Endothelial cell of umbilical vein (primary cell): ENCODE measurements around the gene GUCA1A. TPM values are rescaled to one million over a fixed set of nuclear protein-coding genes. Genes with fewer than 3 reads are reported as not detected.
A peak's percentile ranks its signal among the peaks of the same experiment; 100 is the strongest.

ENCODE experiments used
- Bru-seq: library from RNA; stranded (reverse); fragments of 400-500 nt; gene quantifications from one replicate; lab custom pipeline; 2021; lab: Mats Ljungman, UMichigan
- BruChase-seq, 2 experiments: library from RNA; stranded (reverse); fragments of 400-500 nt; gene quantifications; one replicate each; lab custom pipeline; 2021; lab: Mats Ljungman, UMichigan
- BruUV-seq: library from RNA; stranded (reverse); fragments of 400-500 nt; replicated peaks from 2 replicates; lab custom pipeline; 2021; lab: Mats Ljungman, UMichigan
- CTCF ChIA-PET: fragments of 300-600, 350-600 bp; sonication (Branson Sonifier 250); formaldehyde crosslinking; loops from one replicate; lab custom pipeline; 2021; ENCODE audit warnings: antibody characterized with exemption, inconsistent platforms; lab: Charles Lee
- POLR2A ChIA-PET: fragments of 300-600, 350-600 bp; sonication (Branson Sonifier 250); formaldehyde crosslinking; loops from one replicate; lab custom pipeline; 2021; ENCODE audit warnings: antibody characterized with exemption, inconsistent platforms; lab: Charles Lee
- DNase-seq: peaks from one replicate; pipeline ENCODE4 v3.0.0-alpha.2; 2011; ENCODE audit warnings: low read depth, low spot score
- FAIRE-seq: peaks from 2 replicates; lab custom pipeline; 2011; peaks lifted over from hg19 to GRCh38; lab: Jason Lieb, UNC
- H2AFZ ChIP-seq: 2 replicates; pipeline ENCODE4 v1.6.0; 2012; ENCODE audit warnings: low read depth, low read length, control low read depth, inconsistent platforms
- H3K27ac ChIP-seq: 2 replicates; pipeline ENCODE4 v1.5.1; 2011; ENCODE audit warnings: low read depth, mild to moderate bottlenecking, control low read depth, low read length, moderate library complexity; ENCODE audit not compliant: insufficient read depth
- H3K27me3 ChIP-seq, 2 experiments: 2 replicates each; pipeline versions ENCODE4 v1.6.0 to v1.6.1; 2011; ENCODE audit warnings: low read length in 2 of 2, mixed read lengths in 1 of 2; ENCODE audit not compliant: control insufficient read depth in 2 of 2, insufficient read depth in 2 of 2
- H3K36me3 ChIP-seq, 2 experiments: 2 replicates in 1 of 2; 3 replicates in 1 of 2; pipeline ENCODE4 v1.5.1; 2011; ENCODE audit warnings: low read length in 2 of 2, mild to moderate bottlenecking in 1 of 2, moderate library complexity in 1 of 2; ENCODE audit not compliant: control insufficient read depth in 2 of 2, insufficient read depth in 2 of 2; ENCODE audit errors: extremely low read depth in 1 of 2
- H3K4me1 ChIP-seq: 3 replicates; pipeline ENCODE4 v1.5.1; 2011; ENCODE audit warnings: mild to moderate bottlenecking, low read length; ENCODE audit not compliant: control insufficient read depth, insufficient read depth; ENCODE audit errors: extremely low read depth
- H3K4me2 ChIP-seq: 2 replicates; pipeline ENCODE4 v1.6.1; 2011; ENCODE audit warnings: low read length, control low read depth, mixed read lengths; ENCODE audit not compliant: insufficient read depth
- H3K4me3 ChIP-seq, 3 experiments: fragments of 200-600 bp in 1 of 3; sonication (generic), shearing (Covaris generic) in 1 of 3; replicated peaks in 1 of 3; 2 replicates each; pipeline ENCODE4 v1.5.1; 2011 to 2016; ENCODE audit warnings: control low read depth in 3 of 3, low read length in 3 of 3, mild to moderate bottlenecking in 2 of 3, inconsistent platforms in 1 of 3, low read depth in 1 of 3, moderate library complexity in 1 of 3; ENCODE audit not compliant: insufficient read depth in 1 of 3
- H3K79me2 ChIP-seq: 2 replicates; pipeline ENCODE4 v1.6.0; 2012; ENCODE audit warnings: low read length, inconsistent platforms; ENCODE audit not compliant: control insufficient read depth, insufficient read depth
- H3K9ac ChIP-seq: replicated peaks from 2 replicates; pipeline ENCODE3; 2011; ENCODE audit warnings: low read length, control low read depth; ENCODE audit not compliant: insufficient read depth; ENCODE audit errors: extremely low read depth
- H3K9me1 ChIP-seq: replicated peaks from 3 replicates; pipeline ENCODE4 v1.6.0; 2011; ENCODE audit warnings: mild to moderate bottlenecking, low read length; ENCODE audit not compliant: control insufficient read depth, insufficient read depth; ENCODE audit errors: extremely low read depth
- H3K9me3 ChIP-seq: replicated peaks from 2 replicates; pipeline ENCODE4 v1.5.1; 2012; ENCODE audit warnings: low read length, inconsistent platforms; ENCODE audit not compliant: control insufficient read depth, insufficient read depth
- H4K20me1 ChIP-seq: replicated peaks from 2 replicates; pipeline ENCODE3; 2011; ENCODE audit warnings: mild to moderate bottlenecking, low read length; ENCODE audit not compliant: control insufficient read depth, insufficient read depth; ENCODE audit errors: extremely low read depth
- EZH2 ChIP-seq: IDR thresholded peaks from 2 replicates; pipeline ENCODE4 v1.6.1; 2012; ENCODE audit warnings: borderline replicate concordance, low read depth, mild to moderate bottlenecking, moderate library complexity, low read length, inconsistent platforms; ENCODE audit not compliant: severe bottlenecking
- FOS ChIP-seq: IDR thresholded peaks from 2 replicates; pipeline ENCODE4 v1.6.1; 2011; ENCODE audit warnings: mild to moderate bottlenecking, low read length, moderate library complexity, borderline replicate concordance; ENCODE audit not compliant: insufficient read depth
- GATA2 ChIP-seq: IDR thresholded peaks from 2 replicates; pipeline ENCODE4 v1.7.0; 2011; ENCODE audit warnings: low read depth, mild to moderate bottlenecking, moderate library complexity, mixed read lengths, low read length; ENCODE audit not compliant: insufficient read length, insufficient read depth
- JUN ChIP-seq: IDR thresholded peaks from 2 replicates; pipeline ENCODE4 v1.6.1; 2011; ENCODE audit warnings: borderline replicate concordance, low read depth; ENCODE audit not compliant: insufficient read length, insufficient read depth
- MAX ChIP-seq: IDR thresholded peaks from 2 replicates; pipeline ENCODE4 v1.6.1; 2011; ENCODE audit not compliant: insufficient read depth, insufficient read length
- MYC ChIP-seq: IDR thresholded peaks from one replicate; pipeline ENCODE4 v1.6.1; 2011; ENCODE audit warnings: mild to moderate bottlenecking, low read depth, low read length
- POLR2A ChIP-seq: IDR thresholded peaks from 2 replicates; pipeline ENCODE4 v1.6.1; 2012; ENCODE audit warnings: low read depth, mild to moderate bottlenecking, control low read depth, low read length
- POLR2AphosphoS5 ChIP-seq: IDR thresholded peaks from 2 replicates; pipeline ENCODE4 v1.6.1; 2012; ENCODE audit warnings: low read depth, mild to moderate bottlenecking, control low read depth, low read length, moderate library complexity; ENCODE audit not compliant: insufficient read depth
- dilution Hi-C: fragments of 300-500 bp; cut with MboI; formaldehyde crosslinking; loops from one replicate; pipeline ENCODE4 v1.15.0; 2019; ENCODE audit warnings: low sequenced_read_pairs; ENCODE audit not compliant: extremely low pct_ligation_motif_present
- intact Hi-C: fragments of 100-400 bp; cut with micrococcal nuclease; formaldehyde crosslinking; loops from one replicate; pipeline ENCODE4 v1.10.0; 2022
- long read RNA-seq: library from polyadenylated mRNA; stranded (forward); transcript quantifications from one replicate; pipeline ENCODE4 v2.0.0, GENCODE V29; 2021
- polyA minus RNA-seq, 3 experiments: library from RNA; depleted of rRNA, polyadenylated mRNA; stranded (reverse); fragments of >200 nt; gene quantifications; 1 replicate in 1 of 3; 2 replicates in 2 of 3; pipeline ENCODE4 v1.2.3, GENCODE V29; 2011
- polyA plus RNA-seq, 4 experiments: library from polyadenylated mRNA; depleted of rRNA in 3 of 4; stranded (reverse) in 3 of 4; unstranded in 1 of 4; fragments of >200 nt; gene quantifications; 2 replicates each; pipeline versions ENCODE4 v1.2.1 to v1.2.3, GENCODE V29; 2011 to 2012; ENCODE audit warnings: missing spikeins in 1 of 4
- total RNA-seq: library from RNA; stranded (reverse); gene quantifications from 2 replicates; pipeline ENCODE4 v1.2.3, GENCODE V29; 2021
- TF ChIP-seq, protein P1 (sequence below), 2 donors: IDR thresholded peaks; 1 replicate in 1 of 2; 2 replicates in 1 of 2; pipeline ENCODE4 v1.5.1; 2011; ENCODE audit warnings: low read length in 2 of 2, mild to moderate bottlenecking in 2 of 2, moderate library complexity in 2 of 2, control low read depth in 1 of 2, inconsistent platforms in 1 of 2, low read depth in 1 of 2; ENCODE audit not compliant: insufficient read depth in 1 of 2; ENCODE audit errors: extremely low read depth in 1 of 2

Gene GUCA1A
- 0.22 TPM in 1 of 2 replicates, not detected in the other for total RNA-seq
- polyA plus RNA-seq, result 0.04 and 0.21 TPM in 2 replicates
- 0.12 and 0.13 TPM in 2 replicates for polyA plus RNA-seq (2011; cell fraction: cytosol; rRNA removed)
- polyA plus RNA-seq (2011; cell fraction: nucleus; rRNA removed), result 0.09 TPM in 1 of 2 replicates, not detected in the other
- not detected in 2 replicates for polyA plus RNA-seq (2012)
- polyA minus RNA-seq, result 0.28 TPM in 1 of 2 replicates, not detected in the other
- polyA minus RNA-seq (2011; cell fraction: cytosol; rRNA and poly(A)+ RNA removed), result not detected
- not detected in 2 replicates for polyA minus RNA-seq (2011; cell fraction: nucleus; rRNA and poly(A)+ RNA removed)
- not detected for Bru-seq, nascent RNA
- percentile 9 among the genes with signal in this experiment for BruChase-seq, experiment 1, labeled RNA remaining after a 6-hour chase
- not detected for BruChase-seq, experiment 2, labeled RNA remaining after a 2-hour chase
- long read RNA-seq, result 0 reads

- H3K9me1 ChIP-seq, result no peaks in the 10 kb centered on the region
- H3K9me3 ChIP-seq, result no peaks in the 10 kb centered on the region
- CTCF ChIA-PET, result no interaction called here
- TF ChIP-seq POLR2AphosphoS5, result no peak
- TF ChIP-seq, protein P1, sequence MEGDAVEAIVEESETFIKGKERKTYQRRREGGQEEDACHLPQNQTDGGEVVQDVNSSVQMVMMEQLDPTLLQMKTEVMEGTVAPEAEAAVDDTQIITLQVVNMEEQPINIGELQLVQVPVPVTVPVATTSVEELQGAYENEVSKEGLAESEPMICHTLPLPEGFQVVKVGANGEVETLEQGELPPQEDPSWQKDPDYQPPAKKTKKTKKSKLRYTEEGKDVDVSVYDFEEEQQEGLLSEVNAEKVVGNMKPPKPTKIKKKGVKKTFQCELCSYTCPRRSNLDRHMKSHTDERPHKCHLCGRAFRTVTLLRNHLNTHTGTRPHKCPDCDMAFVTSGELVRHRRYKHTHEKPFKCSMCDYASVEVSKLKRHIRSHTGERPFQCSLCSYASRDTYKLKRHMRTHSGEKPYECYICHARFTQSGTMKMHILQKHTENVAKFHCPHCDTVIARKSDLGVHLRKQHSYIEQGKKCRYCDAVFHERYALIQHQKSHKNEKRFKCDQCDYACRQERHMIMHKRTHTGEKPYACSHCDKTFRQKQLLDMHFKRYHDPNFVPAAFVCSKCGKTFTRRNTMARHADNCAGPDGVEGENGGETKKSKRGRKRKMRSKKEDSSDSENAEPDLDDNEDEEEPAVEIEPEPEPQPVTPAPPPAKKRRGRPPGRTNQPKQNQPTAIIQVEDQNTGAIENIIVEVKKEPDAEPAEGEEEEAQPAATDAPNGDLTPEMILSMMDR (IDR thresholded peaks at IDR 0.05; ENCODE audit: extremely low read depth in 1 of 2, insufficient read depth in 1 of 2, low read depth in 1 of 2, low read length in 2 of 2), result no peak
- TF ChIP-seq FOS, result no peak
- no peak for TF ChIP-seq EZH2
- no peak for TF ChIP-seq MAX
- no peak for TF ChIP-seq GATA2
- no peak for TF ChIP-seq JUN
- no peak for TF ChIP-seq POLR2A
- no peak for TF ChIP-seq MYC
- POLR2A ChIA-PET, result no interaction called here
- H2AFZ ChIP-seq, result no peak within 1 kb of the TSS
- DNase-seq, result no peak
- no peak within 1 kb of the TSS for H3K27ac ChIP-seq
- no peaks in the 10 kb centered on the region for H4K20me1 ChIP-seq
- intact Hi-C loops, result no loop called here
- peaks cover 0 to 2% of the 10 kb centered on the region in 2 experiments for H3K27me3 ChIP-seq
- no TSS peak for BruUV-seq
- no peak within 1 kb of the TSS for H3K4me2 ChIP-seq
- no peaks in the 10 kb centered on the region for H3K4me1 ChIP-seq
- H3K36me3 ChIP-seq, result no peaks in the 10 kb centered on the region
- dilution Hi-C loops, result no loop called here
- H3K79me2 ChIP-seq, result no peaks in the 10 kb centered on the region
- FAIRE-seq, result no peak
- H3K9ac ChIP-seq, result no peak within 1 kb of the TSS
- no peak within 1 kb of the TSS for H3K4me3 ChIP-seq
Measured at GRCh38 chr6:42173101-42173500, at the start of gene GUCA1A. Gene GUCA1A, plus strand, starts transcription at chr6:42173364. Its CDS starts 250 bp downstream, at chr6:42173614.
